HG03095 (cell line): ENCODE measurements around the gene PRR5.
"Not testable (repeated sequence)": the region's sequence is repeated elsewhere in the genome, so short reads cannot be mapped to it uniquely, and the experiment has no call there.

Experiments used
- ATAC-seq: cut with Tn5 transposase; IDR thresholded peaks from one replicate; pipeline ENCODE4 v1.9.1; 2021; ENCODE audit warnings: moderate library complexity; ENCODE audit not compliant: unreplicated experiment

The PRR5 gene

DNA sequence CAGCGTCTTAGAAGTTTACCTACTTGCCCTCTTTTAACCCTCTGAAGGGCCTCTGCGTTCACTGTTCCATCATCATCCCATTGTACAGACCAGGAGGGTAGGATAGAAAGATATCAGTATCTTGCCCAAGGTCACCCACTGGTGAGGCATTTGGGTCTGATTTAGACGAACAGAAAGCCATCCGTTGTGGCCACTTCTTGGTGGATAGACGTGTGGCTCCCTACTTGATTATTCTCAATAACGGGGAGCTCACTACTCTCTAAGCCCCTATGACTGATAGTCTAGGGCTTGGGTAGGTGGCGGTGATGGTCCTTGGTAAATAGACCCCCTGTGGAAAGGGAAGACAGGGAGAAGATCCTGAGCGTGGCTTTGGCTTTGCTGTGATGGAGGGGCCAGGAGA, 28.6 kb upstream of the PRR5 start:
- ATAC-seq: no peak

DNA sequence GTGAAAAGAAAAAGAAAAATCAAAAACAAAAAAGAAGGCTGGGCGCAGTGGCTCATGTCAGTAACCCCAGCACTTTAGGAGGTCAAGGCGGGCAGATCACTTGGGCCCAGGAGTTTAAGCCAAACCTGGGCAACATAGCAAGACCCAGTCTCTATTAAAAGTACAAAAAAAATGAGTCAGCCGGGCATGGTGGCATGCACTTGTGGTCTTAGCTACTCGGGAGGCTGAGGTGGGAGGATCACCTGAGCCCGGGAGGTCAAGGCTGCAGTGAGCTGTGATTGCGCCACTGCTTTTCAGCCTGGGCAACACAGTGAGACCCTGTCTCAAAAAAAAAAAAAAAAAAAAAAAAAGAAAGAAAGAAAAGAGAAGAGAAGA, 26.0 kb upstream of the PRR5 start:
- not testable (repeated sequence) for ATAC-seq

- no peak for ATAC-seq
These were observed 25.3 kb upstream of the PRR5 start for GRCh38 chr22:44676441-44677352.

DNA sequence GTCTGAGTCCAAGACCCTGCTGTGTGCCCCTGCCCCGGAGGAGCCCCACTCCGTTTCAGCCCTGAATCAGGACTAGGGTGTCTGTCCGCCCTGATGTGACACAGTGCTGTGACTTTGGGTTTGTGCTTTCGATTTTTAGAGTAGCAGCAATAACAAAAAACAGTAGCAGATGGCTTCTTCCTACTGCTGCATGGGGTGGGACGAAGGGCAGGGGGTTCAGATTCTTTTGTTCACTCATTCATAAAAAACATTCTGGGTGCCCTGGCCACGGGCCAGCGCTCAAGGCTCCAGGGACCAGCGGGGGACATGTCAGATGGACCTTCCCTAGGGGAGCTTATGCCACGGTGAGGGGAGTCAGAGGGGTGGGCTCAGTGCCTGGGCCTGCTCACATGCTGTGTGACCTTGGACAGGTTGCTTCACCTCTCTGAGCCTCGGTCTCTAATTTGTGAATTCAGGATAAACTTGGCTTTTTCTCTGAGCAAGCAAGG, 24.6 kb upstream of the PRR5 start:
- ATAC-seq: no peak

DNA sequence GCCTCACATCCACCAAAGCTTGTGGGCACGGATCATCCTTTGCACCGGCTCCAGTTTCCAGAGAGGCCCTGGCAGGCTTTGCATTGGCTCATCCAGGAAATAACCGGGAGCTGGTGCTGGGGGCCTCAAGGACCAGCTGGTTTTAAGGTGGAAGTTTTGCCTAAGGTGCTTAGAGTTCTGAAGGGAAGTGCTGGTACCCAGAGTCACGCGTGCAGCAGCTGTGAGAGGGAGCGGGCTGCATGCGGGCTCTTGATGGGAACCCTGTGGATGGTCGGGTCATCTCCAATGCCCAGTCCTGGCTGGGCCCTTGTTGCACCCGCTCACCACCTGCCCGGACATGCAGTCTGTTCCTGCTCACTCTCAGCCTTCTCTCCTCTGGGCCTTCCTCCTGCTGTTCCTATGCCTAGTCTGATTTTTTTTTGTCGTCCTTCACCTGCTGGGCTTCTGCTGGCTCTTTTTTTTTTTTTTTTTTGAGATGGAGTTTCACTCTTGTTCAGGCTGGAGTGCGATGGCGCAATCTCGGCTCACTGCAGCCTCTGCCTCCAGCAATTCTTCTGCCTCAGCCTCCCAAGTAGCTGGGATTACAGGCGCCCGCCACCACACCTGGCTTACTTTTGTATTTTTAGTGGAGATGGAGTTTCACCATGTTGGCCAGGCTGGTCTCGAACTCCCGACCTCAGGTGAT, 24.0 kb upstream of the PRR5 start:
- ATAC-seq: no peak

- ATAC-seq: no peak
These were observed 23.3 kb upstream of the PRR5 start for GRCh38 chr22:44678556-44679305.

DNA sequence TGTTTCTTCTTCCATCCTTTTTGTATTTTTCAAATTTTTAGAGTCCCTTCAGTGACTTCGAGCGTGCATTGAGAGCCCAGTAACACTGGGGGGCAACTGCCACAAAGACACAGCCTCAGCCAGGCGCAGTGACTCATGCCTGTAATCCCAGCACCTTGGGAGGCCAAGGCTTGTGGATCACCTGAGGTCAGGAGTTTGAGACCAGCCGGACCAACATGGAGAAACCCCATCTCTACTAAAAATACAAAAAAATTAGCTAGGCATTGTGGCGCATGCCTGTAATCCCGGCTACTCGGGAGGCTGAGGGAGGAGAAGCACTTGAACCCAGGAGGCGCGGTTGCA, 22.7 kb upstream of the PRR5 start:
- ATAC-seq: not testable (repeated sequence)

DNA sequence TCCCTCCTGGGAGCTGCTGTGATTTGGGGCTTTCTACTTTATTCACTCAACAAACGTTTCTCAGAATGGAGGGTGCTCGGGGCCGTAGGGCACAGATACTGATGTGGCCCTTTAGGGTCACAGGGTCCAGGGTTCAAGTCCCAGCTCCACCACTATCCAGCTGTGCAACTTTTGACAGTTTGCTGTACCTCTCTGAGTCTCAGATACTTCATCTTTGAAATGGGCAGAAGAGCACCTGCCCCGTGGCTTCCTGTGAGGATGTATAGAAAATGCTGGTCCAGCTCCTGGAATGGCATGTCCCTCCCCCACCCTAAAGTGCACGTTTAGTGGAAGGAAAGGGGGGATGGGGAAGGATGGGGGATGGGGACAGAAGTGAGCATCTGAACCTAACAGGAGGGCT, 21.9 kb upstream of the PRR5 start:
- no peak for ATAC-seq

DNA sequence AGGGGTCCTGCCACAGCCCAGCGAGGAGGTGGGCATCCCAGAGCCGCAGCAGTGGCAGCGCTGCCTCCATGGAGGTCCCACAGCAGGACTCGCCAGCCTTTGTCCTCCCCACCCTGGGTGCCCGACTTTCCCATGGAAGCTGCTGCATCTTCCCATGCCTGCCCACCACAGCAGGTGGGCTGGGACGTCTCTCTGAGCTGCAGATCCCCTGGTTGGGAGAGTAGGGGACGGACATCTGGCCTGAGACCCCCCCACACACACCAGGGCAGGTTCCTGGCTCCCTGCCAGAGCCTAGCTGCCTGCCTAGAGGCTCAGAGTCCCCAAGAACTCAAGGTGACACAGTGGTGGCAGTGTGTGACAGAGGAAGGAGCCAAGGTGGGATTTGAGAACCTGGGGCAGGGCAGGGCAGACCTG, 21.5 kb upstream of the PRR5 start:
- ATAC-seq: no peak

- ATAC-seq: no peak
These were observed 19.3 kb upstream of the PRR5 start for GRCh38 chr22:44682556-44683168.

DNA sequence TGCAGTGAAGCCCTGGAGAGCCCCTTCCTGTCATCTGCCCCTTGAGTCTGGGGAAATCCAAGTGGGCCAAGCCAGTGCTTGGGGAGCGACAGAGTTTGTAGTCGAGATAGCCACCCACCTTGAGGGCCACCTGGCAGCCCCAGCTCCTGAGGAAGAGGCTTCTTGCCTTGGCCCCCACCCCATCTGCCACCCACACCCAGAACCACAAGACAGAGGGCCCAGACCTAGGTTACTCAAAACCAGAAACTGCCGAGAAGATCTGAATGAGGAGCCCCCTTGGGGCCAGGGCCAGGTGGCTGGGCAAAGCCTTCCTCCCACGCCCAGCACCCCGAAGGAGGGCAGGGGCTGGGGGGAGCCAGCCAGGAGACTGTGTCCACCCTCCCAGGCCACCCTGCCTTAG, 18.8 kb upstream of the PRR5 start:
- no peak for ATAC-seq

GRCh38 chr22:44683881-44684280, 18.1 kb upstream of the PRR5 start:
- no peak for ATAC-seq

DNA sequence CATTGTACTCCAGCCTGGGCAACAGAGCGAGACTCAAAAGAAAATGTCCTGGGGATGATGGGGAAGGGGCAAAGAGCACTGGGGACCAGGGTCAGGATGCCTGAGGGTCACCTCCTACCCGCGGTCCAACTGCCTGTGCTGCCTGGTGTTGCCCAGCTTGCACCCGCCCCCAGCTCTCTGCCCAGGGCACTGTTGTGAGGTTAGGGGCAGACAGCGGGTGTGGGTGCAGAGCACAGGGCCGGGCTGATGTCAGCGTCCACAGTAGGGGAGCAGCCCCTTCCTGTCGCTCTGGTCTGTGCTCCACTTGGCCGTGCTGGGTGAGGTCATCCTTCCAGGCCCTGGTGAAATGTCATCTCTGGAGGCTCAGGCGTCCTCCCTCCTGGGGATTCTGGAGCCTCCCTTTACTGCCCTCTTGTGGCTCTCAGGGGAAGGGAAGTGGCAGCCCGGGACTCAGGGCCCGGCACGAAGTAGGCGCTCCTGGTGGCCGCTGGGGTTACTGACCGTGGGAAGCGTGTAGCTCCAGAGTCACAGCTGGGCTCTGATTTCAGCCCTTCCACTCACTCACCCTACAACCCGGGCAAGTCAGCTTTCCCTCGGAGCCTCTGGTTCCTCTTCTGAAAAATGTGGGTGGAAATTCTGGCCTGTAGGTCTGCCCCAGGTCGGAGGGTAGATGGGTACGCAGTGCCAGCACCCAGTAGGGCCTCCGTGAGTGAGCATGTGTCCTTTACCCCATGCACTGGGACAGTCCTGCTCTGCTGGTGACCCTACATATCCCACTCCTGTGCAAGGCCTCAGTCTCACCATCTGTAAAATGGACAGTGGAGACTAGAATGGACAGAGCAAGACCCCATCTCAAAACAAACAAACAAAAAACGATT, 17.3 kb upstream of the PRR5 start:
- ATAC-seq: peak; percentile 67

- no peak for ATAC-seq
These were observed 16.5 kb upstream of the PRR5 start for GRCh38 chr22:44685384-44686056.

DNA sequence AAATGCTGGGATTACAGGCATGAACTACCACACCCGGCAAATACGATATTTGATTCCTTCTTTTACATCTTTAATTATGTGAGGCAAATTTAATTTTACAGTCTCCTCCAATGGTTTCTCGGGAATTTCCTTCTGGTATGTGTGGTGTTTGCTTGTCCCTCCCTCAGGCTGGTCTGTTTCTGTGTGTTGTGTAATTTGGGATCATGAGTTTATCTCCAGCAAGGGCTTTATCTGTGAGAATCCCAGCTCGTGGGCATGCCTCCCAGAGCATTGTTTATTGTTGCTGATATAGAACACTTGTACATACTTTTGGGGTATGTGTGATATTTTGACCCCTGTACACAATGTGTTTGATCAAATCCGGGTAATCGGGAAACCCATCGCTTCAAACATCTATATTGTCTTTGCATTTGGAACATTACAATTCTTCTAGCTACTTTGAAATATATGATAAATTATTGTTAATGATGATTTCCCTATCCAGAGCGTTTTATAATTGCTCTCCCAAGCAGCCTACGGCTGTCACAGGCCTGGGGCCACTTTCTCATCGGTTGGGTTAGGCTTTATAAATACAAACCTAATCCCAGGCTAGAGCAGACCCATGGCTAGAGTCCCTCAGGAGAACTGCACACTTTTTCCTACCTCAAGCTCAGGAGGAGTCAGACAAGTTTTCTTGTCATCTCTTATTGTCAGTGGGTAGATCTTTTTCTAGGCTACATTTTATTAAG, 15.0 kb upstream of the PRR5 start:
- ATAC-seq: no peak

DNA sequence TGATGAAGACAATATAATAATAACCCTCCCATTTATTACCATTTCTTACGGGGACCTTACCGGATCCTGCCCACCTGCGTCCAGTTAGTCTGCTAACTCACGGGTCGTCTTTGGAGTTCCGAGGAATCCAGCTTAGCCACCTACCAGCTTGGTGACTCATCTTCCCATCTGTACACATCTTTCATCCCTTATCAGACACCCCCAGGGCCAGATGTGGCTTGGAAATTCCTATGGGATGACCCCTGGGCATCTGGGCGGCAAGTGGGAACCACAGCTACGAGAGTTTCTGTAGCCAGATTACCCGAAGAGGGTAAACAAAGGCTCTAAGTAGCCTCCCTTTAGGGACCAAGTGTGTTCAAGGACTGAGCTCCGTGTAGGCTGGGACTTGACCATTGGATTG, 12.8 kb upstream of the PRR5 start:
- no peak for ATAC-seq

GRCh38 chr22:44689915-44690524, 12.0 kb upstream of the PRR5 start:
- no peak for ATAC-seq

DNA sequence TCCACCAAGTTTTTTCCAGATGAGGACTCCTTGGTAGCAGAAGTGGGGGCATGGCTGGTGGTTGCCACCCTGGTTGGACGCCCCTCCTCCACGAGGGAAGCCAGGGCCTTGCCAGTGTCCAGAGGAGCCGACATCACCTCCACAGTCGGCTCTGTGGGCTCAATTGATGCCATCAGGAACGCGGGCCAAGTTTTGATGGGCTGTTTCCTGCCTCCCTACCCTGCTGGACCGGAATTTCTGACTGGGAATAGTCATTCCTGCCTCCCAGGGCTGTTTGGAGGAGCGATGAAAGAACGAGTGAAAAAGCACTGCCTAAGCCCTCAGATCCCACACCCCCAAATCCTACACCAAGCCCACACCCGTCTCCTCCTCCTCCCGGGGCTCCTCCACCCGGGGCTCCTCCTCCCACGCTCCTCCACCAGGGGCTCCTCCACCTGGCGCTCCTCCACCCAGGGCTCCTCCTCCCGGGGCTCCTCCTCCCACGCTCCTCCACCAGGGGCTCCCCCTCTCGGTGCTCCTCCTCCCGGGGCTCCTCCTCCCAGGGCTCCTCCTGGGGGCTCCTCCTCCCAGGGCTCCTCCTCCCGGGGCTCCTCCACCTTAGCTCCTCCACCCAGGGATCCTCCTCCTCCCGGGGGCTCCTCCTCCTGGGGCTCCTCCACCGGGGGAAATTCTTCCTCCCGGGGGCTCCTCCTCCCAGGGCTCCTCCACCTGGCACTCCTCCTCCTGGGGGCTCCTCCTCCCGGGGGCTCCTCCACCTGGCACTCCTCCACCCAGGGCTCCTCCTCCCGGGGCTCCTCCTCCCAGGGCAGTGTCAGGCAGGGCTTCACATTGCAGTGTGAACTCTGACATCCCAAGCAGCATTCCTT, 10.0 kb upstream of the PRR5 start:
- no peak for ATAC-seq
